Measurements from ENCODE around the gene CEBPB. TPM values are rescaled to one million over a fixed set of nuclear protein-coding genes. Genes with fewer than 3 reads are reported as not detected.

CEBPB gene
- total and polyA plus RNA-seq, 2 experiments from 2014 or later = 22.0 to 22.9 TPM

GRCh38 chr20:50193836-50194421 is 3.3 kb downstream of the CEBPB start:
- Histone ChIP-seq H3K27me3 (no peaks in the 10 kb centered on the region), H3K4me3 (no peak overlapping the region), H3K27ac (no peak overlapping the region), H3K9me3 (ENCODE audit: low read depth) (no peaks in the 10 kb centered on the region), H3K4me1 (ENCODE audit: low read depth) (peaks cover 8% of the 10 kb centered on the region), H3K36me3 (no peaks in the 10 kb centered on the region)
- TF ChIP-seq, protein P1, sequence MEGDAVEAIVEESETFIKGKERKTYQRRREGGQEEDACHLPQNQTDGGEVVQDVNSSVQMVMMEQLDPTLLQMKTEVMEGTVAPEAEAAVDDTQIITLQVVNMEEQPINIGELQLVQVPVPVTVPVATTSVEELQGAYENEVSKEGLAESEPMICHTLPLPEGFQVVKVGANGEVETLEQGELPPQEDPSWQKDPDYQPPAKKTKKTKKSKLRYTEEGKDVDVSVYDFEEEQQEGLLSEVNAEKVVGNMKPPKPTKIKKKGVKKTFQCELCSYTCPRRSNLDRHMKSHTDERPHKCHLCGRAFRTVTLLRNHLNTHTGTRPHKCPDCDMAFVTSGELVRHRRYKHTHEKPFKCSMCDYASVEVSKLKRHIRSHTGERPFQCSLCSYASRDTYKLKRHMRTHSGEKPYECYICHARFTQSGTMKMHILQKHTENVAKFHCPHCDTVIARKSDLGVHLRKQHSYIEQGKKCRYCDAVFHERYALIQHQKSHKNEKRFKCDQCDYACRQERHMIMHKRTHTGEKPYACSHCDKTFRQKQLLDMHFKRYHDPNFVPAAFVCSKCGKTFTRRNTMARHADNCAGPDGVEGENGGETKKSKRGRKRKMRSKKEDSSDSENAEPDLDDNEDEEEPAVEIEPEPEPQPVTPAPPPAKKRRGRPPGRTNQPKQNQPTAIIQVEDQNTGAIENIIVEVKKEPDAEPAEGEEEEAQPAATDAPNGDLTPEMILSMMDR (IDR thresholded peaks at IDR 0.05; ENCODE audit: low read depth, low read length) = no peak
- DNase-seq (ENCODE audit: low read depth in 1 of 2, low spot score in 1 of 2) = peak in 1 of 2 donors; percentile 48

DNA sequence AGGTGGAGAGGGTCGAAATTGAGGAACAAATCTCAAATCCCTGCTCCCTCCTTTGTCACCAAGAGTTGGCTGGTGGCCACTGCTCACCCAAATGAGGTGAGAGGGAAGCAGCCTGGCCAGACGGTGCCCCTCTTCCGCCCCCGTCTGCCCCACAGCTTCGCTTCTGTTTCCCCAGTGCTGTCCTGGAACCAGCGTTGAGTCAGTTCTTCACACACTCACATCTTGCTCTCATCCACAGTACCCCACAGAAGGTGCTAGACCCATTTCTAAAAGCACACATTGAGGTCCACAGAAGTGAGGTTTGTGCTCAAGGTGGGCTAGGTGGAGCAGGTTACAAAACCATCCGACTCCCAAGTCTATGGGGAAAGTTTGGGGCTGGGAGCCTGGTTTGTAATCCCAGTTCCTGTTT is 3.8 kb downstream of the CEBPB start:
- peaks cover 8% of the 10 kb centered on the region for H3K4me1 ChIP-seq (ENCODE audit: low read depth)
- H3K4me3 ChIP-seq = no peak overlapping the region
- DNase-seq (ENCODE audit: low read depth in 1 of 2, low spot score in 1 of 2) = peak in 1 of 2 donors; percentile 42
- H3K36me3 ChIP-seq = no peaks in the 10 kb centered on the region
- H3K9me3 ChIP-seq (ENCODE audit: low read depth) = no peaks in the 10 kb centered on the region
- H3K27me3 ChIP-seq = no peaks in the 10 kb centered on the region
- no peak overlapping the region for H3K27ac ChIP-seq
- TF ChIP-seq, protein P1 (IDR thresholded peaks at IDR 0.05; ENCODE audit: low read depth, low read length) = no peak

GRCh38 chr20:50194831-50195523 is 4.3 kb downstream of the CEBPB start:
- Histone ChIP-seq H3K9me3 (ENCODE audit: low read depth) (no peaks in the 10 kb centered on the region), H3K36me3 (no peaks in the 10 kb centered on the region), H3K27me3 (no peaks in the 10 kb centered on the region), H3K4me1 (ENCODE audit: low read depth) (peaks cover 8% of the 10 kb centered on the region), H3K4me3 (no peak overlapping the region), H3K27ac (no peak overlapping the region)
- TF ChIP-seq, protein P1 (IDR thresholded peaks at IDR 0.05; ENCODE audit: low read depth, low read length) = no peak
- DNase-seq (ENCODE audit: low read depth in 1 of 2, low spot score in 1 of 2) = peak in 1 of 2 donors; percentile 54

DNA sequence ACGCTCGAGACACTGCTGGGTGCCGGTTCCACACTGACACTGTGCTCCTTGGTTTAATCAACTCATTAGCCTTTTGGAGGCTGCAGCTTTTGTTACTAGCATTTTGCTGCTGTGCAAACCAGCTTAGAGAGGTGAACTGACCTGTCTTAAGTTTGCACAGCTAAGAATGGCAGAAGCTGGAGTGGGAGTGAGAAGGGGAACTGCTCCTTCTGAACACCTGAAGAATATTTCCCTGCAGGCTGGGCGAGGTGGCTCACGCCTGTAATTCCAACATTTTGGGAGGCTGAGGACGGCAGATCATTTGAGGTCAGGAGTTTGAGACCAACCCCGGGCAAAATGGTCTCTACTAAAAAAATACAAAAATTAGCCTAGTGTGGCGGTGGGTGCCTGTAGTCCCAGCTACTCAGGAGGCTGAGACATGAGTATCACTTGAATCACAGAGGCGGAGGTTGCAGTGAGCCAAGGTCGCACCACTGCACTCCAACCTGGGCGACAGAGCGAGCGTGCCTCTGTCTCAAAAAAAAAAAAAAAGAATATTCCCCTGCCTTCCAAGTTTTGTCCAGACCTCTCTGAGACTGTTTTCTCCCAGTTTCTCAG is 5.0 kb downstream of the CEBPB start:
- TF ChIP-seq, protein P1 (IDR thresholded peaks at IDR 0.05; ENCODE audit: low read depth, low read length) = no peak
- Histone ChIP-seq H3K4me3 (no peak overlapping the region), H3K9me3 (ENCODE audit: low read depth) (no peaks in the 10 kb centered on the region), H3K27ac (no peak overlapping the region), H3K4me1 (ENCODE audit: low read depth) (peaks cover 8% of the 10 kb centered on the region), H3K36me3 (no peaks in the 10 kb centered on the region), H3K27me3 (no peaks in the 10 kb centered on the region)
- no peak for DNase-seq (ENCODE audit: low read depth in 1 of 2, low spot score in 1 of 2)

GRCh38 chr20:50196248-50196647 is 5.6 kb downstream of the CEBPB start:
- no peak for DNase-seq (ENCODE audit: low read depth in 1 of 2, low spot score in 1 of 2)

More at GRCh38 chr20:50196248-50196647, 5.6 kb downstream of the CEBPB start:
- H3K4me1 ChIP-seq (ENCODE audit: low read depth) = peaks cover 8% of the 10 kb centered on the region
- TF ChIP-seq, protein P1 (IDR thresholded peaks at IDR 0.05; ENCODE audit: low read depth, low read length) = no peak
- no peak overlapping the region for H3K27ac ChIP-seq
- no peaks in the 10 kb centered on the region for H3K9me3 ChIP-seq (ENCODE audit: low read depth)
- H3K27me3 ChIP-seq = no peaks in the 10 kb centered on the region
- H3K4me3 ChIP-seq = no peak overlapping the region
- H3K36me3 ChIP-seq = no peaks in the 10 kb centered on the region
